Islet precursor cell (in vitro differentiated cells): ENCODE data around the gene GALNT17.

Source experiments
- DNase-seq: peaks from one replicate; pipeline ENCODE4 v3.0.0-alpha.2; 2018

Gene GALNT17

GRCh38 chr7:71286924-71287323 is 155.0 kb downstream of the GALNT17 start:
- DNase-seq = no peak

DNA sequence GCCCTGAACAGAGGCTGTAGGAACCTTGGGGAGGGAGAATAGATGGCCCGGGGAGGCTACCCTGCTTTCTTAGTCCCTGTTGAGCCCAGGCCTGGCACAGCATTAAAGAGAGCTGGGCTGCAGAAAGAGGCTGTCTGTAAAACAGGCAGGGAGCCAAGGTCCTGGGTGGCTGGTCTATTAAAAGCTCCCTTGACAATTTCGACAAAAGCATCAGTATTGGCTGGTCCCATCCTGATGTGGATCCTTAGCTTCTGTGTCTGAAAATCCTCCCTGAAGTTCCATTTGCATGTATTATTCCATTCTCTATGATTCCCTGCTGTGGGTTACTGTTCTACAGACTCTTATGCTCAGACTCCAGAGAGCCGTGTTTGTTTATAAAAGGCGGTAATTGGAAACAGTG is 158.5 kb downstream of the GALNT17 start:
- no peak for DNase-seq

- DNase-seq = no peak
These were observed 166.4 kb downstream of the GALNT17 start for GRCh38 chr7:71298378-71298777.

- no peak for DNase-seq
These were observed 168.1 kb downstream of the GALNT17 start for GRCh38 chr7:71300086-71300485.

- peak; percentile 61 for DNase-seq
These were observed 168.7 kb downstream of the GALNT17 start for GRCh38 chr7:71300603-71301002.

DNA sequence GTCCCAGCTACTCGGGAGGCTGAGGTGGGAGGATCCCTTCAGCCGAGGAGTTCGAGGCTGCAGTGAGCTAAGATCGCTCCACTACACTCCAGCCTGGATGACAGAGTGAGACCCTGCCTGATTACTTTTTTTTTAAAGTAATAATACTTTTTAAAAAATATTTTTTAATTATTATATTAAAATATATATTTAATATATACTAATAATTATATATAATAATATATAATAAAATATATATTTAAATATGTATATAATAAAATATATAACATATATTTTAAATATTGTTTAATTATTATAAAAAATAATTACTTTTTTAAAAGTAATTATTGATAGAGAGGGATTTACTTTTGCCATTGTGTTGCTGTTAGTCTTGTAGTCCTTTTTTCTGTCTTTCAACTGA is 169.2 kb downstream of the GALNT17 start:
- no peak for DNase-seq

GRCh38 chr7:71303566-71303965 is 171.6 kb downstream of the GALNT17 start:
- peak; percentile 77 for DNase-seq

- peak; percentile 81 for DNase-seq
These were observed 176.2 kb downstream of the GALNT17 start for GRCh38 chr7:71308096-71308495.

- DNase-seq = no peak
These were observed 179.6 kb downstream of the GALNT17 start for GRCh38 chr7:71311576-71311975.

DNA sequence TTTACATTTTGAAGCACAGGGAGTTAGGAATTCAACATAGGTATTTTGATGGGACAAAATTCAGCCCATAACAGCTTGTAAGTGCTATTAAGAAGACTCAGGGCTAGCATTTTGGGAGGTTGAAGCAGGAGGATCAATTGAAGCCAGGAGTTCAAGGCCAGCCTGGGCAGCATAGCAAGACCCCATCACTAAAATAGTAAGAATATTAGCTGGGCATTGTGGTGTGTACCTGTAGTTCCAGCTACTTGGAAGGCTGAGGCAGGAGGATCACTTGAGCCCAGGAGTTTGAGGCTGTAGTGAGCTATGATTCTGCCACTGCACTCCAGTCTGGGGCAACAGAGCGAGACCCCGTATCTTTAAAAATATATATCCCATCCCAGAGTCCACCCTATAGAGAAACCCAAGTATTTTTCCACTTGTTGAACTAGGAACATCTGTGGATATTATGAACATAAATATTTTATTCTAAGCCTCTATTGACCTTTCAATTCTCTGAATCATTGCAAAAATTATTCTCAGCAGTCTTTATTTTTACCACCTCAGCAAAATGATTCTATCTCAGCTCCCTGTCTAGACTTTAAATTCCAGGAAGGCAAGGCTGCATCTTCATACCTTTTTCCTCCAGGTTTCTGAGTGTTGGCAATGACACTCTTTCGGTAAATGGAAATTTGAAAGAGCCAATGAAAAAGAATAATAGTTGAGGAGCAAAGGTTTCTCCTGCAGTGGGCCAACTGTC is 181.0 kb downstream of the GALNT17 start:
- DNase-seq = no peak

- no peak for DNase-seq
These were observed 181.6 kb downstream of the GALNT17 start for GRCh38 chr7:71313553-71313952.

DNA sequence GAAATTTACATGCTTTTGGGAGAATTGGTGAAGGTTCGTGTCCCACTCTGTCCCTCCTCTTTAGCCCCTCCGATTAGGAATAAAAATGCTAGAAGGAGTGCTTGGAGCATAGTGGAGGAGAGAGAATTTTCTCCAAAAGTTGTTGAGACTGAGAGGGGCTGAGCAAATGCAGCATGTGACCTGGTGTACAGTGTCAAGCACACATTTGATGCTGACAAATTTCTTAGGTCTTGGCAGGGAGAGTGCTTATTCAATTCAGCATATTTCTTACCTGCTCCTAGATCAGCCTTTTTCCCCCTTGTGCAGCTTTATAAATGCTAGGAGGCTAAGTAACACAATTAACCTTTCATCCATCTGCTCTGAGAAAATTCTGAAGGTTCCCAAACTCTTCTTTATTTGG is 189.0 kb downstream of the GALNT17 start:
- no peak for DNase-seq

DNA sequence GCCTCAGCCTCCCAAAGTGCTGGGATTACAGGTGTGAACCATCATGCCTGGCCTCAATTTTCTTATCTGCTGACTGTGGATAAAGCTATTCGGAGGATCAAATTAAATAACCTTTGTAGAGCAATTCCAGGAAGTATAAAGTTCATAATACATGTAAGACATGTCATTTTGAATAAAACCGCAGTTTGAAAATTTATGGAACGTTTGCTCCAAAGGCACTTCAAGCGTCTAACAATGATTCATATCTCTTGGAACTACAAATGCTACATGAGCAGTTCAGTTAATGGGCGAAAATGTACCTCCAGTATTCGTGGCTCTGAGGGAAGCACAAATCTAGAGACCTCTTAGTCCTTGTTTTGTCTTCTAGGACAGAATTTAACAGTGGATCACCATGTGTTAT is 190.3 kb downstream of the GALNT17 start:
- DNase-seq = no peak

GRCh38 chr7:71323726-71324125 is 191.8 kb downstream of the GALNT17 start:
- no peak for DNase-seq

DNA sequence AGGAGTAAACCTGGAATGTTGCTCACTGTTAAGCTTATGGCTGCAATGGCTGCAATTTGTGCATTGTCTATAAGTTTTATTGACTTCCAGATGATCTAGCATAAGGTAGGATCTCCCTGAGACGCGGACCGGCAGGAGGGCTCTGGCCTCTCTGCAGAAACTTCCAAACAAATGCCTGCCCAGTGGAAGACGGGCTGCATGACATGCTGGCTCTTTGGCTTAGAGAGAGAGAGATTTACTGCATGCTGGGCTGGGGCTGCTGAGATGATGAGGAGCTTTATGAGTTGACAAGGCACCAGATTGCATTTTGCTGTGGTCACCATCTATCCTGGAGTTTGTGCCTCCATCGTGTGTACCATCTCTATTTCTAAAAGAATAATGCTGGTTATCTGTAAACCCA is 193.2 kb downstream of the GALNT17 start:
- DNase-seq = peak; percentile 56

- DNase-seq = no peak
These were observed 194.7 kb downstream of the GALNT17 start for GRCh38 chr7:71326595-71326994.

GRCh38 chr7:71327946-71328345 is 196.0 kb downstream of the GALNT17 start:
- DNase-seq = no peak

DNA sequence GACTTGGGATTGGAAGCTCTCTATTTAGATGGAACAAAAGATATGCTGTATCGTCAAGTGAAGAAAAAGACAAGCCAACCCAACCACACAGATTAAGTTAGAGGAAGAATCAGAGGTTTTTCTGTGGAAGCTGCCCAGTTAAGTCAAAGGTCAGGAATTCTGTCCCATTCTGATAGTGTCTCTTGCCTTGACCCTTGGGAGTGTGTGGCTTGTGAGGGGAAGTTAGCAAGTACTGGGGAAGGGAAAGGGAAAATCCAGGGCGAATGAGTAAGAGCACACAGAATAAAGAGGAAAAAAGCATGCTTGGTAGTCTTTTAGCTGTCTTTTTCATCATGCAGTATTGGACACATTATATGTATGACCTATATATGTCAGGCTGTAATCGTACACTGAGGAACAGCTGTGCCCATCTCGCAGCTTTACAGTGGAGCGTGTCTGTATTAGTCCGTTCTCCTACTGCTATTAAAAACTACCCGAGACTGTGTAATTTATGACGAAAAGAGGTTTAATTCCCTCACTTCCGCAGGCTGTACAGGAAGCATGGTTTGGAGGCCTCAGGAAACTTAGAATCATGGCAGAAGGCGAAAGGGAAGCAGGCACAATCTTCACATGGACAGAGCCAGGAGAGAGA is 197.2 kb downstream of the GALNT17 start:
- no peak for DNase-seq

GRCh38 chr7:71332207-71332606 is 200.3 kb downstream of the GALNT17 start:
- DNase-seq = no peak

GRCh38 chr7:71334541-71334940 is 202.6 kb downstream of the GALNT17 start:
- DNase-seq = no peak

DNA sequence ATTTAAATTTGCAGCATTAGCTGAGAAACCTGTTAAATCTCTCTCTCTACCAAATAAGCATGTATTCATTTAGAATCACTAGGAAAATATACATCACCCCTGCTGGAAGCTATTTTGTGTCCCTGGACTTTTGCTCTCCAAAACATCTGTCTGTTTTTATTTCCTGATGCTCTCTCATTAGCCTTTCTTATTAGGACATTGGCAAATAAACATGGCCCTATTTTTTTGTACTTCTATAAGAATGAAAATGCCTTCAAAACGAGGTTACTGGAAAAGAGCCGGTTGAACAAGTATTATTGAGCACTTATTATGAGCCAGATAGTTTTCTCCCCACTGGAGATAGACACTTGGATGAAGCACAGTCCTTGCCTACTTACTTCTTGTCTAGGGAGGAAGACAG is 206.9 kb downstream of the GALNT17 start:
- no peak for DNase-seq

DNA sequence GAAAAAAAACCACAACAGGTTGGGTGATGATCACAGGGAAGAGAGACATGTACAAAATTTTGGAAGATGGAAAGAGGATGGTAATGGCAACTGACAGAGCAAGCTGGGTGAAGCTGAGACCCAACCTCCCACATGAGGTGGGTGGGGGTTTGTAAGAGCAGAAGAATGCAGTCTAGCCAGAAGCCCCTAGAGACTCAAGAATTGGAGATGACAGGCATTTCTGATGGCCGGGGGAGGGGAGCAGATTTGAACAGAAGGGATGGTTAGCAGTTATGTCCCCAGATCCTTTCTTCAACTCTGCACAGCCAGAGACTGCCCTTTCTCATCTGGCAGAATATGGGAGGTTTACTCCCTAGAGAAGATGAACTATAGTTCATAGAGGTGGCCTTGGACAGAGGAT is 208.0 kb downstream of the GALNT17 start:
- DNase-seq = peak; percentile 59

DNA sequence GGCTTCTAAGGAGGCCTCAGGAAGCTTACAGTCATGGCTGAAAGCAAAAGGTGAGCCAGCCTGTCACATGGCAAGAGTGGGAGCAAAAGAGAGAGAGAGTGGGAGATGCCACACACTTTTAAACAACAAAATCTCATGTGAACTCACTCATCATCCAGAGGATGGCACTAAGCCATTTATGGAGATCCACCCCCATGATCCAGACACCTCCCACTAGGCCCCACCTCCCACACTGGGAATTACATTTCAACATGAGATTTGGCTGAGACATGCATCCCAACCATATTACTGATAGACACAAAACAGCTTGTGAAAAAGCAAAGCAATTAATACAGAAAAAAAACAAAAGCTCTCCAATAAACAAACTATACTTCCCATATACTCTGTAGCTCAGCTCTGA is 210.3 kb downstream of the GALNT17 start:
- DNase-seq = no peak

DNA sequence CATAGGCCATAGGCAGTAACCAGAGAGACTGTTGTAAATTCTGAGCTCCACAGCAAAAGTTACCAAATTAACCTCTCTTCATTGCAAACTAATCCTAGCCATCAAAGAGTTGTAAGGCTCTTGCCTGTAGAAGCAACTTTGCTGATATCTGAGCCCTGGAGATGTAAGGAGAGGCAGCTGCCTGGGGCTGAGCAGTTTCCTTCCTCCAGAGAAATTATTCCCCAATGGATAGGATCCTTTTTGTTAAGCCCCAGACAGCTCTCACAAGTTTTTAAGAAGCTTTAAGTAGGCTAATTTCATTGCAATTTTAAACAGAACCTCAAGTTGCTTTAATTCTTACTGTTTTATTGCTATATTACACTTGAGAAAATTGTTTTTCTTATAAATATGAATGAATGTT is 211.1 kb downstream of the GALNT17 start:
- no peak for DNase-seq

- no peak for DNase-seq
These were observed 211.9 kb downstream of the GALNT17 start for GRCh38 chr7:71343892-71344291.
